Measurements from ENCODE around the gene ETFA. TPM values are rescaled to one million over a fixed set of nuclear protein-coding genes. Genes with fewer than 3 reads are reported as not detected.

Gene ETFA
- total RNA-seq, 1 experiment from 2014 or later = 84.4 TPM

DNA sequence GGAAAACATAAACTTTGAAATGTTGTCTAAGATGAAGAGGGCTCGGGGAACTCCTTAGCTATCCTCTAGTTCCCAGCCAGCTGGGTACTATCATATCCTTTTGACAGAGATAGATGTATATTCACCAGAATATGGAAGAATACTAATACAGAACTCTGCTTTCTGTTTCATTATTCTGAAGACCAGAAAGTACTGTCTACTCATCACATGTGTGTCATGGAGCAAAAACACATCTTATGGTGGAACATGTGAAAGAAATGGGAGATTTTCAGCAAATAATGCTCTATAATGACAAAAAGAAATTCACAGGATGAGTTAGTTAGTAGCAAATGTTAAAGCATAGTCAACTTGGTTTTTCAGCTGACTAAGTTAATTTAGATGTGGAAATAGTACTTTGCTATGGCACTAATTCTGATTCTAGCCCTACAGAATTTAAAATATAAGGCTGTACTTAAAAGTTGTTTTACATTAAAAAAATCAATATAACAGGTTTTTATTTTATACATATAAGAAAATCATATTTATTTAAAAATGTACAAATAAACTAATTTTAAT lies 41.8 kb upstream of the ETFA start (continued):
- TF ChIP-seq, protein P1, sequence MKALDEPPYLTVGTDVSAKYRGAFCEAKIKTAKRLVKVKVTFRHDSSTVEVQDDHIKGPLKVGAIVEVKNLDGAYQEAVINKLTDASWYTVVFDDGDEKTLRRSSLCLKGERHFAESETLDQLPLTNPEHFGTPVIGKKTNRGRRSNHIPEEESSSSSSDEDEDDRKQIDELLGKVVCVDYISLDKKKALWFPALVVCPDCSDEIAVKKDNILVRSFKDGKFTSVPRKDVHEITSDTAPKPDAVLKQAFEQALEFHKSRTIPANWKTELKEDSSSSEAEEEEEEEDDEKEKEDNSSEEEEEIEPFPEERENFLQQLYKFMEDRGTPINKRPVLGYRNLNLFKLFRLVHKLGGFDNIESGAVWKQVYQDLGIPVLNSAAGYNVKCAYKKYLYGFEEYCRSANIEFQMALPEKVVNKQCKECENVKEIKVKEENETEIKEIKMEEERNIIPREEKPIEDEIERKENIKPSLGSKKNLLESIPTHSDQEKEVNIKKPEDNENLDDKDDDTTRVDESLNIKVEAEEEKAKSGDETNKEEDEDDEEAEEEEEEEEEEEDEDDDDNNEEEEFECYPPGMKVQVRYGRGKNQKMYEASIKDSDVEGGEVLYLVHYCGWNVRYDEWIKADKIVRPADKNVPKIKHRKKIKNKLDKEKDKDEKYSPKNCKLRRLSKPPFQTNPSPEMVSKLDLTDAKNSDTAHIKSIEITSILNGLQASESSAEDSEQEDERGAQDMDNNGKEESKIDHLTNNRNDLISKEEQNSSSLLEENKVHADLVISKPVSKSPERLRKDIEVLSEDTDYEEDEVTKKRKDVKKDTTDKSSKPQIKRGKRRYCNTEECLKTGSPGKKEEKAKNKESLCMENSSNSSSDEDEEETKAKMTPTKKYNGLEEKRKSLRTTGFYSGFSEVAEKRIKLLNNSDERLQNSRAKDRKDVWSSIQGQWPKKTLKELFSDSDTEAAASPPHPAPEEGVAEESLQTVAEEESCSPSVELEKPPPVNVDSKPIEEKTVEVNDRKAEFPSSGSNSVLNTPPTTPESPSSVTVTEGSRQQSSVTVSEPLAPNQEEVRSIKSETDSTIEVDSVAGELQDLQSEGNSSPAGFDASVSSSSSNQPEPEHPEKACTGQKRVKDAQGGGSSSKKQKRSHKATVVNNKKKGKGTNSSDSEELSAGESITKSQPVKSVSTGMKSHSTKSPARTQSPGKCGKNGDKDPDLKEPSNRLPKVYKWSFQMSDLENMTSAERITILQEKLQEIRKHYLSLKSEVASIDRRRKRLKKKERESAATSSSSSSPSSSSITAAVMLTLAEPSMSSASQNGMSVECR (CRISPR knock-in tag; IDR thresholded peaks at IDR 0.05; ENCODE audit: borderline replicate concordance) = no peak
- TF ChIP-seq, protein P2, sequence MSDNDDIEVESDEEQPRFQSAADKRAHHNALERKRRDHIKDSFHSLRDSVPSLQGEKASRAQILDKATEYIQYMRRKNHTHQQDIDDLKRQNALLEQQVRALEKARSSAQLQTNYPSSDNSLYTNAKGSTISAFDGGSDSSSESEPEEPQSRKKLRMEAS (CRISPR knock-in tag; IDR thresholded peaks at IDR 0.05) = no peak
- TF ChIP-seq ELF4 (CRISPR knock-in tag; IDR thresholded peaks at IDR 0.05; ENCODE audit: low read depth) (no peak), ZNF416 (CRISPR knock-in tag; IDR thresholded peaks at IDR 0.05) (no peak), ZNF263 (CRISPR knock-in tag; IDR thresholded peaks at IDR 0.05; ENCODE audit: low read depth) (no peak)
- TF ChIP-seq, protein P3, sequence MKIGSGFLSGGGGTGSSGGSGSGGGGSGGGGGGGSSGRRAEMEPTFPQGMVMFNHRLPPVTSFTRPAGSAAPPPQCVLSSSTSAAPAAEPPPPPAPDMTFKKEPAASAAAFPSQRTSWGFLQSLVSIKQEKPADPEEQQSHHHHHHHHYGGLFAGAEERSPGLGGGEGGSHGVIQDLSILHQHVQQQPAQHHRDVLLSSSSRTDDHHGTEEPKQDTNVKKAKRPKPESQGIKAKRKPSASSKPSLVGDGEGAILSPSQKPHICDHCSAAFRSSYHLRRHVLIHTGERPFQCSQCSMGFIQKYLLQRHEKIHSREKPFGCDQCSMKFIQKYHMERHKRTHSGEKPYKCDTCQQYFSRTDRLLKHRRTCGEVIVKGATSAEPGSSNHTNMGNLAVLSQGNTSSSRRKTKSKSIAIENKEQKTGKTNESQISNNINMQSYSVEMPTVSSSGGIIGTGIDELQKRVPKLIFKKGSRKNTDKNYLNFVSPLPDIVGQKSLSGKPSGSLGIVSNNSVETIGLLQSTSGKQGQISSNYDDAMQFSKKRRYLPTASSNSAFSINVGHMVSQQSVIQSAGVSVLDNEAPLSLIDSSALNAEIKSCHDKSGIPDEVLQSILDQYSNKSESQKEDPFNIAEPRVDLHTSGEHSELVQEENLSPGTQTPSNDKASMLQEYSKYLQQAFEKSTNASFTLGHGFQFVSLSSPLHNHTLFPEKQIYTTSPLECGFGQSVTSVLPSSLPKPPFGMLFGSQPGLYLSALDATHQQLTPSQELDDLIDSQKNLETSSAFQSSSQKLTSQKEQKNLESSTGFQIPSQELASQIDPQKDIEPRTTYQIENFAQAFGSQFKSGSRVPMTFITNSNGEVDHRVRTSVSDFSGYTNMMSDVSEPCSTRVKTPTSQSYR (CRISPR knock-in tag; IDR thresholded peaks at IDR 0.05) = no peak

GRCh38 chr15:76349301-76350070 lies 38.2 kb upstream of the ETFA start:
- ATAC-seq (no peak), DNase-seq (ENCODE audit: low spot score) (no peak)
- H3K4me1 Mint-ChIP-seq = peaks cover 16% of the 10 kb centered on the region
- CTCF ChIA-PET = interaction anchor here (0.7 to 0.8 kb wide), 2 partner anchors 19 to 417 kb away, joined by 3 read pairs; no protein-coding TSS in a partner anchor
- POLR2A ChIA-PET = interaction anchor here (1.0 kb wide), 1 partner anchor 14 kb away, joined by 4 read pairs; no protein-coding TSS in a partner anchor
- H3K9me3 Mint-ChIP-seq = no peaks in the 10 kb centered on the region
- no peak for TF ChIP-seq FOXK1 (CRISPR knock-in tag; IDR thresholded peaks at IDR 0.05)
- TF ChIP-seq NFYB (CRISPR knock-in tag; conservative IDR thresholded peaks at IDR 0.05; ENCODE audit: low read depth) = no peak
- no peak for TF ChIP-seq SMAD3 (CRISPR knock-in tag; IDR thresholded peaks at IDR 0.05; ENCODE audit: borderline replicate concordance)
- no peak for TF ChIP-seq HMGA2 (CRISPR knock-in tag; IDR thresholded peaks at IDR 0.05)
- H3K27me3 Mint-ChIP-seq (ENCODE audit: low read depth) = peaks cover 70% of the 10 kb centered on the region
- no peak overlapping the region for H3K4me3 Mint-ChIP-seq
- H3K36me3 Mint-ChIP-seq = no peaks in the 10 kb centered on the region
- no peak overlapping the region for H3K27ac Mint-ChIP-seq

- no peak overlapping the region for H3K27ac Mint-ChIP-seq
- peaks cover 88% of the 10 kb centered on the region for H3K27me3 Mint-ChIP-seq (ENCODE audit: low read depth)
- no peak for DNase-seq (ENCODE audit: low spot score)
- ATAC-seq = no peak
- H3K4me3 Mint-ChIP-seq = peak overlapping the region; percentile 71
- H3K9me3 Mint-ChIP-seq = no peaks in the 10 kb centered on the region
- CTCF ChIA-PET = interaction anchor here (0.9 to 2.7 kb wide), 3 partner anchors 11 to 162 kb away, joined by 4 to 20 read pairs (median 9); partner anchors contain the start of gene ISL2
- POLR2A ChIA-PET = interaction anchor here (1.0 to 2.8 kb wide), 3 partner anchors 9 to 36 kb away, joined by 3 to 29 read pairs (median 3); partner anchors contain the start of gene ISL2
- no peaks in the 10 kb centered on the region for H3K36me3 Mint-ChIP-seq
- peaks cover 18% of the 10 kb centered on the region for H3K4me1 Mint-ChIP-seq
- no peak for TF ChIP-seq HMGA2 (CRISPR knock-in tag; IDR thresholded peaks at IDR 0.05)
- no peak for TF ChIP-seq ZNF263 (CRISPR knock-in tag; IDR thresholded peaks at IDR 0.05; ENCODE audit: low read depth)
- TF ChIP-seq ZSCAN18 (CRISPR knock-in tag; IDR thresholded peaks at IDR 0.05) = no peak
- no peak for TF ChIP-seq NR2C2 (CRISPR knock-in tag; IDR thresholded peaks at IDR 0.05)
- no peak for TF ChIP-seq ESRRA (CRISPR knock-in tag; IDR thresholded peaks at IDR 0.05; ENCODE audit: borderline replicate concordance)
- no peak for TF ChIP-seq OVOL2 (CRISPR knock-in tag; IDR thresholded peaks at IDR 0.05; ENCODE audit: borderline replicate concordance)
- TF ChIP-seq EMX1 (CRISPR knock-in tag; IDR thresholded peaks at IDR 0.05) = no peak
- no peak for TF ChIP-seq IRF2 (CRISPR knock-in tag; IDR thresholded peaks at IDR 0.05; ENCODE audit: borderline replicate concordance, low read depth)
- TF ChIP-seq STAT6 (CRISPR knock-in tag; conservative IDR thresholded peaks at IDR 0.05; ENCODE audit: low read depth) = no peak
- TF ChIP-seq ATF1 (CRISPR knock-in tag; IDR thresholded peaks at IDR 0.05) = no peak
- TF ChIP-seq CREB1 (CRISPR knock-in tag; IDR thresholded peaks at IDR 0.05) = no peak
Measured at GRCh38 chr15:76347482-76348055, 36.3 kb upstream of the ETFA start.
